HG02588 (cell line): ENCODE data around the gene TBC1D22A.

Experiments
- ATAC-seq: cut with Tn5 transposase; IDR thresholded peaks from one replicate; pipeline ENCODE4 v1.9.1; 2021; ENCODE audit warnings: mild to moderate bottlenecking, moderate library complexity; ENCODE audit not compliant: unreplicated experiment

Gene TBC1D22A

GRCh38 chr22:46923394-46923793, 160.9 kb downstream of the TBC1D22A start:
- no peak for ATAC-seq

- ATAC-seq = no peak
Measured at GRCh38 chr22:46925818-46926217, 163.4 kb downstream of the TBC1D22A start.

- ATAC-seq = no peak
Measured at GRCh38 chr22:46929046-46929709, 166.7 kb downstream of the TBC1D22A start.

GRCh38 chr22:46929710-46930204, 167.3 kb downstream of the TBC1D22A start:
- ATAC-seq = no peak

- ATAC-seq = no peak
Measured at GRCh38 chr22:46931414-46931813, 169.0 kb downstream of the TBC1D22A start.

- no peak for ATAC-seq
Measured at GRCh38 chr22:46931881-46932280, 169.4 kb downstream of the TBC1D22A start.

- no peak for ATAC-seq
Measured at GRCh38 chr22:46933040-46933930, 170.8 kb downstream of the TBC1D22A start.

- ATAC-seq = no peak
Measured at GRCh38 chr22:46934172-46934745, 171.8 kb downstream of the TBC1D22A start.

GRCh38 chr22:46934746-46935491, 172.5 kb downstream of the TBC1D22A start:
- ATAC-seq = no peak

GRCh38 chr22:46935506-46936377, 173.3 kb downstream of the TBC1D22A start:
- no peak for ATAC-seq

- no peak for ATAC-seq
Measured at GRCh38 chr22:46936378-46936903, 174.0 kb downstream of the TBC1D22A start.

- no peak for ATAC-seq
Measured at GRCh38 chr22:46937185-46937584, 174.7 kb downstream of the TBC1D22A start.

- ATAC-seq = no peak
Measured at GRCh38 chr22:46937939-46938338, 175.5 kb downstream of the TBC1D22A start.

- ATAC-seq = no peak
Measured at GRCh38 chr22:46941968-46942798, 179.7 kb downstream of the TBC1D22A start.

GRCh38 chr22:46942799-46943785, 180.6 kb downstream of the TBC1D22A start:
- no peak for ATAC-seq

- no peak for ATAC-seq
Measured at GRCh38 chr22:46945481-46945880, 183.0 kb downstream of the TBC1D22A start.

GRCh38 chr22:46946383-46946962, 184.0 kb downstream of the TBC1D22A start:
- no peak for ATAC-seq
